ENCODE measurements around the gene ZFP62. TPM values are rescaled to one million over a fixed set of nuclear protein-coding genes. Genes with fewer than 3 reads are reported as not detected.

The ZFP62 gene
- total and polyA plus RNA-seq, 2 of the 4 experiments (the other 2 are of a cell fraction) = 8.2 to 20.3 TPM

GRCh38 chr5:180872419-180872818 lies 11.3 kb upstream of the ZFP62 start:
- H3K4me1 ChIP-seq (ENCODE audit: control insufficient read depth, insufficient read depth, low read length) = no peaks in the 10 kb centered on the region
- 68% methylated on average over 4 of the region's 9 CpGs; no CpG with 5 or more reads in 1 of the 2 experiments for WGBS, 2 experiments (ENCODE audit: extremely low coverage in 2 of 2, insufficient read length in 1 of 2)
- dilution Hi-C loops (cut with HindIII; ENCODE audit: low sequenced_read_pairs, unreplicated experiment) (no loop called here), intact Hi-C loops (cut with micrococcal nuclease) (no loop called here), in situ Hi-C loops (cut with MboI; ENCODE audit: low sequenced_read_pairs) (loop anchor here (10.0 kb wide), 1 partner anchor 282 kb away; no protein-coding TSS in a partner anchor)
- no peak overlapping the region for H2BK5ac ChIP-seq (ENCODE audit: low read depth, low read length, poor library complexity, severe bottlenecking)
- H2BK20ac ChIP-seq (ENCODE audit: low read depth, low read length) = no peak overlapping the region
- no peak overlapping the region for H3K56ac ChIP-seq (ENCODE audit: extremely low read depth, insufficient read depth, low read length)
- no peak overlapping the region for H4K5ac ChIP-seq (ENCODE audit: low read depth, low read length)
- no peaks in the 10 kb centered on the region for H3K36me3 ChIP-seq (ENCODE audit: control insufficient read depth, insufficient read depth, low read length)
- no peaks in the 10 kb centered on the region for H3K79me1 ChIP-seq (ENCODE audit: low read depth in 1 of 2, low read length in 2 of 2)
- no peak overlapping the region for H3K4me3 ChIP-seq (ENCODE audit: insufficient read depth, low read depth, low read length)
- CTCF ChIA-PET = interaction anchor here (0.9 kb wide), 1 partner anchor 59 kb away, joined by 4 read pairs; no protein-coding TSS in a partner anchor
- H4K8ac ChIP-seq (ENCODE audit: low read depth in 2 of 2, low read length in 2 of 2) = no peak overlapping the region
- no peak overlapping the region for H2BK120ac ChIP-seq (ENCODE audit: low read depth, low read length)
- BruUV-seq (replicated peaks) = no TSS peak
- H4K91ac ChIP-seq (ENCODE audit: insufficient read depth, low read depth, low read length) = no peak overlapping the region
- no peak overlapping the region for H3K4ac ChIP-seq (ENCODE audit: low read depth, low read length)
- no peak overlapping the region for H2BK15ac ChIP-seq (ENCODE audit: low read depth, low read length)
- POLR2A ChIA-PET (ENCODE audit: unreplicated experiment) = no interaction called here
- H3K9me1 ChIP-seq (ENCODE audit: insufficient read depth, low read length) = no peaks in the 10 kb centered on the region
- H3K27me3 ChIP-seq (ENCODE audit: control insufficient read depth, insufficient read depth, low read length) = 0 out of 2 replicates have a peak, but pooled peaks cover 1% of the 10 kb centered on the region
- H3K18ac ChIP-seq (ENCODE audit: low read depth, low read length) = no peak overlapping the region
- peak overlapping the region; percentile 17 for H2AFZ ChIP-seq (replicated peaks; ENCODE audit: low read length, poor library complexity)
- H3K23ac ChIP-seq (ENCODE audit: low read depth, low read length) = no peak overlapping the region
- H3K9me3 ChIP-seq (ENCODE audit: control insufficient read depth, insufficient read depth, low read length) = no peaks in the 10 kb centered on the region; the same call in 1 of the 2 replicates
- DNase-seq (no peak), ATAC-seq (ENCODE audit: low read depth) (no peak)
- H2AK5ac ChIP-seq (ENCODE audit: low read depth, low read length) = no peak overlapping the region
- H3K4me2 ChIP-seq (ENCODE audit: low read depth, low read length) = no peak overlapping the region
- no peak overlapping the region for H2AK9ac ChIP-seq (replicated peaks; ENCODE audit: low read depth, low read length, poor library complexity)
- no peaks in the 10 kb centered on the region for H4K20me1 ChIP-seq (ENCODE audit: insufficient read depth, low read length)
- H3K9ac ChIP-seq (ENCODE audit: low read depth, low read length) = no peak overlapping the region
- no peak for TF ChIP-seq SMC3 (IDR thresholded peaks at IDR 0.05; ENCODE audit: low read depth, low read length)
- TF ChIP-seq MAZ (IDR thresholded peaks at IDR 0.05; ENCODE audit: borderline replicate concordance, low read depth, low read length) = no peak
- TF ChIP-seq CTCF (conservative IDR thresholded peaks at IDR 0.05; ENCODE audit: low read depth, low read length) = no peak
- TF ChIP-seq RFX5 (IDR thresholded peaks at IDR 0.05; ENCODE audit: low read depth, low read length) = no peak
- no peak for TF ChIP-seq CHD1 (IDR thresholded peaks at IDR 0.05; ENCODE audit: low read depth, low read length)
- no peak for TF ChIP-seq USF2 (IDR thresholded peaks at IDR 0.05; ENCODE audit: low read depth, low read length)
- TF ChIP-seq FOS (IDR thresholded peaks at IDR 0.05; ENCODE audit: low read depth, low read length) = no peak
- no peak for TF ChIP-seq MXI1 (IDR thresholded peaks at IDR 0.05; ENCODE audit: borderline replicate concordance, low read depth, low read length)
- no peak for TF ChIP-seq RAD21 (IDR thresholded peaks at IDR 0.05; ENCODE audit: low read length)
- TF ChIP-seq POLR2A (IDR thresholded peaks at IDR 0.05; ENCODE audit: low read depth, low read length) = no peak
- TF ChIP-seq NFE2L2 (IDR thresholded peaks at IDR 0.05; ENCODE audit: low read depth, low read length) = no peak
- no peak for TF ChIP-seq MAFK (IDR thresholded peaks at IDR 0.05; ENCODE audit: low read depth, low read length)
- TF ChIP-seq RCOR1 (IDR thresholded peaks at IDR 0.05; ENCODE audit: insufficient replicate concordance, low read length) = no peak
- TF ChIP-seq BHLHE40 (IDR thresholded peaks at IDR 0.05; ENCODE audit: low read depth, low read length) = no peak
- no peak for TF ChIP-seq ELK1 (IDR thresholded peaks at IDR 0.05; ENCODE audit: borderline replicate concordance, low read depth, low read length)
- TF ChIP-seq CEBPB (IDR thresholded peaks at IDR 0.05; ENCODE audit: low read depth, low read length) = no peak
- no peak overlapping the region for H3K27ac ChIP-seq (ENCODE audit: insufficient read depth, low read length)
- H3K14ac ChIP-seq (replicated peaks; ENCODE audit: low read depth, low read length) = no peak overlapping the region

Data from IMR-90 (cell line).